K562 (cell line): ENCODE measurements around the gene UGT1A5.

Source experiments
- CREB1 ChIP-seq, 2 experiments: sonication (generic) in 1 of 2; formaldehyde crosslinking in 1 of 2; IDR thresholded peaks; 2 replicates each; pipeline versions ENCODE4 v1.6.1 to v1.8.0; 2012 to 2022; ENCODE audit warnings: inconsistent platforms in 1 of 2, mild to moderate bottlenecking in 1 of 2, missing genetic modification reagents in 1 of 2, moderate library complexity in 1 of 2
- CTCF ChIP-seq, 3 experiments: IDR thresholded peaks in 2 of 3; conservative IDR thresholded peaks in 1 of 3; 2 replicates each; pipeline ENCODE4 v1.5.1; 2011 to 2012; ENCODE audit warnings: low read length in 3 of 3, mild to moderate bottlenecking in 3 of 3, control low read depth in 2 of 3, improper control_type of control experiment in 1 of 3, inconsistent platforms in 1 of 3, low read depth in 1 of 3, mixed read lengths in 1 of 3, moderate library complexity in 1 of 3; ENCODE audit not compliant: insufficient read depth in 2 of 3
- GTF2B ChIP-seq: IDR thresholded peaks from 2 replicates; pipeline ENCODE4 v1.6.1; 2011; ENCODE audit not compliant: insufficient read length; ENCODE audit errors: extremely low read depth
- KAT8 ChIP-seq: fragments of 450-650 bp; IDR thresholded peaks from 2 replicates; pipeline ENCODE4 v1.6.1; 2016; ENCODE audit warnings: low read depth, mild to moderate bottlenecking
- SRSF7 ChIP-seq: fragments of 200-400 bp; formaldehyde crosslinking; optimal IDR thresholded peaks from 2 replicates; pipeline ENCODE3; 2017; ENCODE audit warnings: mild to moderate bottlenecking, low read depth, low read length
- ZFX ChIP-seq: sonication (generic); formaldehyde crosslinking; IDR thresholded peaks from 2 replicates; pipeline ENCODE4 v1.8.0; 2022; ENCODE audit warnings: mild to moderate bottlenecking, missing genetic modification reagents, moderate library complexity
- ZNF175 ChIP-seq: fragments of 200-800 bp; sonication (Bioruptor generic); IDR thresholded peaks from 2 replicates; pipeline ENCODE4 v1.6.1; 2016; ENCODE audit warnings: low read depth, mild to moderate bottlenecking, missing genetic modification characterization, missing compliant biosample characterization
- ZNF239 ChIP-seq: fragments of 250-450 bp; sonication (Bioruptor Pico); IDR thresholded peaks from 2 replicates; pipeline ENCODE4 v1.4.0; 2020; ENCODE audit warnings: mild to moderate bottlenecking

GRCh38 chr2:233689501-233689900, 23.2 kb upstream of the UGT1A5 start:
- TF ChIP-seq ZNF239 (CRISPR knock-in tag): no peak
- TF ChIP-seq SRSF7: no peak
- TF ChIP-seq ZFX: no peak
- no peak for TF ChIP-seq GTF2B
- TF ChIP-seq KAT8: no peak
- TF ChIP-seq CREB1 (IDR thresholded peaks at IDR 0.05): no peak
- TF ChIP-seq CREB1 (CRISPR knock-in tag; IDR thresholded peaks at IDR 0.05): no peak
- no peak for TF ChIP-seq ZNF175 (CRISPR knock-in tag)
- TF ChIP-seq CTCF (IDR thresholded peaks at IDR 0.05 in 2 of 3, conservative IDR thresholded peaks at IDR 0.05 in 1 of 3; ENCODE audit: insufficient read depth in 2 of 3, low read depth in 1 of 3, low read length in 3 of 3): no peak
